ENCODE measurements around the gene OR7D2.

OR7D2 gene

GRCh38 chr19:9156304-9156703 is 22.5 kb upstream of the OR7D2 start:
- Histone ChIP-seq H3K9me3 (replicated peaks in 1 of 2; ENCODE audit: control insufficient read depth in 2 of 2, insufficient read depth in 1 of 2, low read depth in 1 of 2, low read length in 2 of 2) (peaks cover 59 to 94% of the 10 kb centered on the region in 2 donors), H3K4me3 (ENCODE audit: low read length in 2 of 2) (no peak overlapping the region), H2AFZ (ENCODE audit: low read length) (no peak overlapping the region), H3K27me3 (ENCODE audit: control insufficient read depth in 3 of 3, insufficient read depth in 3 of 3, low read depth in 1 of 3, low read length in 3 of 3) (no peaks in the 10 kb centered on the region), H2BK12ac (ENCODE audit: low read length) (no peak overlapping the region), H3K4ac (ENCODE audit: low read length) (no peak overlapping the region), H2BK15ac (ENCODE audit: low read length) (no peak overlapping the region), H3K14ac (ENCODE audit: low read length) (no peak overlapping the region), H3K4me2 (ENCODE audit: insufficient read depth, low read length, poor library complexity, severe bottlenecking) (no peak overlapping the region), H3K23ac (ENCODE audit: low read depth, low read length, poor library complexity) (no peak overlapping the region), H3K4me1 (ENCODE audit: control insufficient read depth in 2 of 2, insufficient read depth in 1 of 2, low read depth in 1 of 2, low read length in 2 of 2) (no peaks in the 10 kb centered on the region), H4K8ac (ENCODE audit: low read depth, low read length) (no peak overlapping the region), H2AK5ac (ENCODE audit: low read depth, low read length) (no peak overlapping the region), H3K9ac (ENCODE audit: low read depth, low read length, poor library complexity) (no peak overlapping the region), H2BK5ac (ENCODE audit: low read length) (no peak overlapping the region), H3K27ac (replicated peaks; ENCODE audit: low read length) (no peak overlapping the region), H4K91ac (ENCODE audit: low read depth, low read length, poor library complexity) (no peak overlapping the region), H3K79me1 (ENCODE audit: low read depth, low read length) (peaks cover 2% of the 10 kb centered on the region), H2BK120ac (ENCODE audit: low read depth, low read length) (no peak overlapping the region), H3K18ac (ENCODE audit: low read length) (no peak overlapping the region), H3K36me3 (replicated peaks in 1 of 2; ENCODE audit: control insufficient read depth in 2 of 2, insufficient read depth in 2 of 2, low read length in 2 of 2) (peaks cover 64 to 92% of the 10 kb centered on the region in 2 donors)
- DNase-seq (ENCODE audit: low spot score): no peak
- no CpG with 5 or more reads among the region's 1 CpG for WGBS, 2 donors (ENCODE audit: extremely low coverage in 2 of 2, insufficient read length in 2 of 2, insufficient replicate concordance in 1 of 2)

- H3K4me3 ChIP-seq (ENCODE audit: low read length in 2 of 2): no peak overlapping the region
- WGBS, 2 donors (ENCODE audit: extremely low coverage in 2 of 2, insufficient read length in 2 of 2, insufficient replicate concordance in 1 of 2): no CpG with 5 or more reads among the region's 13 CpGs
Observed at GRCh38 chr19:9159891-9160290, 18.9 kb upstream of the OR7D2 start.

GRCh38 chr19:9161427-9161826 is 17.4 kb upstream of the OR7D2 start:
- H3K36me3 ChIP-seq (replicated peaks in 1 of 2; ENCODE audit: control insufficient read depth in 2 of 2, insufficient read depth in 2 of 2, low read length in 2 of 2): peaks cover 67 to 91% of the 10 kb centered on the region in 2 donors
- WGBS, 2 donors (ENCODE audit: extremely low coverage in 2 of 2, insufficient read length in 2 of 2, insufficient replicate concordance in 1 of 2): no CpG with 5 or more reads among the region's 12 CpGs

More at GRCh38 chr19:9159891-9160290, 18.9 kb upstream of the OR7D2 start:
- Histone ChIP-seq H3K4me2 (ENCODE audit: insufficient read depth, low read length, poor library complexity, severe bottlenecking) (no peak overlapping the region), H2BK5ac (ENCODE audit: low read length) (no peak overlapping the region), H4K8ac (ENCODE audit: low read depth, low read length) (no peak overlapping the region), H3K36me3 (replicated peaks in 1 of 2; ENCODE audit: control insufficient read depth in 2 of 2, insufficient read depth in 2 of 2, low read length in 2 of 2) (peaks cover 78 to 97% of the 10 kb centered on the region in 2 donors), H3K18ac (ENCODE audit: low read length) (no peak overlapping the region), H3K27ac (replicated peaks; ENCODE audit: low read length) (no peak overlapping the region), H4K91ac (ENCODE audit: low read depth, low read length, poor library complexity) (no peak overlapping the region), H2BK12ac (ENCODE audit: low read length) (no peak overlapping the region), H3K14ac (ENCODE audit: low read length) (no peak overlapping the region), H3K4me1 (ENCODE audit: control insufficient read depth in 2 of 2, insufficient read depth in 1 of 2, low read depth in 1 of 2, low read length in 2 of 2) (no peaks in the 10 kb centered on the region), H2AFZ (ENCODE audit: low read length) (no peak overlapping the region), H3K4ac (ENCODE audit: low read length) (no peak overlapping the region), H3K79me1 (ENCODE audit: low read depth, low read length) (no peaks in the 10 kb centered on the region), H3K27me3 (ENCODE audit: control insufficient read depth in 3 of 3, insufficient read depth in 3 of 3, low read depth in 1 of 3, low read length in 3 of 3) (no peaks in the 10 kb centered on the region), H2AK5ac (ENCODE audit: low read depth, low read length) (no peak overlapping the region), H3K9ac (ENCODE audit: low read depth, low read length, poor library complexity) (no peak overlapping the region), H3K9me3 (replicated peaks in 1 of 2; ENCODE audit: control insufficient read depth in 2 of 2, insufficient read depth in 1 of 2, low read depth in 1 of 2, low read length in 2 of 2) (peaks cover 64 to 84% of the 10 kb centered on the region in 2 donors), H2BK15ac (ENCODE audit: low read length) (no peak overlapping the region), H3K23ac (ENCODE audit: low read depth, low read length, poor library complexity) (peak overlapping the region; percentile 59), H2BK120ac (ENCODE audit: low read depth, low read length) (no peak overlapping the region)
- no peak for DNase-seq (ENCODE audit: low spot score)

GRCh38 chr19:9165261-9165660 is 13.5 kb upstream of the OR7D2 start:
- no peak overlapping the region for H2BK15ac ChIP-seq (ENCODE audit: low read length)
- no peak for DNase-seq (ENCODE audit: low spot score)
- H3K4me1 ChIP-seq (ENCODE audit: control insufficient read depth in 2 of 2, insufficient read depth in 1 of 2, low read depth in 1 of 2, low read length in 2 of 2): no peaks in the 10 kb centered on the region
- H3K4me2 ChIP-seq (ENCODE audit: insufficient read depth, low read length, poor library complexity, severe bottlenecking): no peak overlapping the region
- no CpG with 5 or more reads among the region's 3 CpGs for WGBS, 2 donors (ENCODE audit: extremely low coverage in 2 of 2, insufficient read length in 2 of 2, insufficient replicate concordance in 1 of 2)
- no peaks in the 10 kb centered on the region for H3K27me3 ChIP-seq (ENCODE audit: control insufficient read depth in 3 of 3, insufficient read depth in 3 of 3, low read depth in 1 of 3, low read length in 3 of 3)
- no peak overlapping the region for H4K8ac ChIP-seq (ENCODE audit: low read depth, low read length)
- no peak overlapping the region for H3K23ac ChIP-seq (ENCODE audit: low read depth, low read length, poor library complexity)
- no peak overlapping the region for H3K4me3 ChIP-seq (ENCODE audit: low read length in 2 of 2)
- no peak overlapping the region for H2BK120ac ChIP-seq (ENCODE audit: low read depth, low read length)
- H2BK12ac ChIP-seq (ENCODE audit: low read length): no peak overlapping the region
- no peak overlapping the region for H3K9ac ChIP-seq (ENCODE audit: low read depth, low read length, poor library complexity)
- no peak overlapping the region for H2BK5ac ChIP-seq (ENCODE audit: low read length)
- no peak overlapping the region for H3K14ac ChIP-seq (ENCODE audit: low read length)
- H2AFZ ChIP-seq (ENCODE audit: low read length): no peak overlapping the region
- peaks cover 32 to 56% of the 10 kb centered on the region in 2 donors for H3K36me3 ChIP-seq (replicated peaks in 1 of 2; ENCODE audit: control insufficient read depth in 2 of 2, insufficient read depth in 2 of 2, low read length in 2 of 2)
- no peak overlapping the region for H3K4ac ChIP-seq (ENCODE audit: low read length)
- no peak overlapping the region for H3K27ac ChIP-seq (replicated peaks; ENCODE audit: low read length)
- H3K18ac ChIP-seq (ENCODE audit: low read length): no peak overlapping the region
- no peak overlapping the region for H4K91ac ChIP-seq (ENCODE audit: low read depth, low read length, poor library complexity)
- no peak overlapping the region for H2AK5ac ChIP-seq (ENCODE audit: low read depth, low read length)
- peaks cover 26 to 33% of the 10 kb centered on the region in 2 donors for H3K9me3 ChIP-seq (replicated peaks in 1 of 2; ENCODE audit: control insufficient read depth in 2 of 2, insufficient read depth in 1 of 2, low read depth in 1 of 2, low read length in 2 of 2)
- H3K79me1 ChIP-seq (ENCODE audit: low read depth, low read length): no peaks in the 10 kb centered on the region

More at GRCh38 chr19:9161427-9161826, 17.4 kb upstream of the OR7D2 start:
- H3K27ac ChIP-seq (replicated peaks; ENCODE audit: low read length): no peak overlapping the region
- H3K9ac ChIP-seq (ENCODE audit: low read depth, low read length, poor library complexity): no peak overlapping the region
- peaks cover 53 to 69% of the 10 kb centered on the region in 2 donors for H3K9me3 ChIP-seq (replicated peaks in 1 of 2; ENCODE audit: control insufficient read depth in 2 of 2, insufficient read depth in 1 of 2, low read depth in 1 of 2, low read length in 2 of 2)
- H4K91ac ChIP-seq (ENCODE audit: low read depth, low read length, poor library complexity): no peak overlapping the region
- no peak overlapping the region for H2BK12ac ChIP-seq (ENCODE audit: low read length)
- no peak overlapping the region for H3K4me3 ChIP-seq (ENCODE audit: low read length in 2 of 2)
- H2BK120ac ChIP-seq (ENCODE audit: low read depth, low read length): no peak overlapping the region
- no peaks in the 10 kb centered on the region for H3K27me3 ChIP-seq (ENCODE audit: control insufficient read depth in 3 of 3, insufficient read depth in 3 of 3, low read depth in 1 of 3, low read length in 3 of 3)
- no peak for DNase-seq (ENCODE audit: low spot score)
- H3K4me2 ChIP-seq (ENCODE audit: insufficient read depth, low read length, poor library complexity, severe bottlenecking): no peak overlapping the region
- H3K4ac ChIP-seq (ENCODE audit: low read length): no peak overlapping the region
- no peaks in the 10 kb centered on the region for H3K79me1 ChIP-seq (ENCODE audit: low read depth, low read length)
- H4K8ac ChIP-seq (ENCODE audit: low read depth, low read length): no peak overlapping the region
- no peak overlapping the region for H2BK15ac ChIP-seq (ENCODE audit: low read length)
- no peak overlapping the region for H3K23ac ChIP-seq (ENCODE audit: low read depth, low read length, poor library complexity)
- H3K18ac ChIP-seq (ENCODE audit: low read length): no peak overlapping the region
- no peaks in the 10 kb centered on the region for H3K4me1 ChIP-seq (ENCODE audit: control insufficient read depth in 2 of 2, insufficient read depth in 1 of 2, low read depth in 1 of 2, low read length in 2 of 2)
- no peak overlapping the region for H2AK5ac ChIP-seq (ENCODE audit: low read depth, low read length)
- no peak overlapping the region for H2BK5ac ChIP-seq (ENCODE audit: low read length)
- no peak overlapping the region for H3K14ac ChIP-seq (ENCODE audit: low read length)
- no peak overlapping the region for H2AFZ ChIP-seq (ENCODE audit: low read length)

Data from neuronal stem cell (in vitro differentiated cells).